PC-9 (cell line): ENCODE measurements around the gene DNAAF5. TPM values are rescaled to one million over a fixed set of nuclear protein-coding genes. Genes with fewer than 3 reads are reported as not detected.

Source experiments
- BruUV-seq: library from RNA; stranded (reverse); fragments of 400-500 nt; replicated peaks from 2 replicates; lab custom pipeline; 2021; lab: Mats Ljungman, UMichigan
- CTCF ChIA-PET: fragments of 300-600 bp; sonication (Branson Sonifier 250); formaldehyde crosslinking; loops from one replicate; lab custom pipeline; 2022; ENCODE audit warnings: antibody characterized with exemption; lab: Charles Lee
- POLR2A ChIA-PET: fragments of 300-600 bp; sonication (Branson Sonifier 250); formaldehyde crosslinking; loops from one replicate; lab custom pipeline; 2022; ENCODE audit warnings: antibody characterized with exemption; ENCODE audit not compliant: unreplicated experiment; lab: Charles Lee
- DNase-seq, 2 experiments: peaks; one replicate each; pipeline versions ENCODE4 v3.0.0 to v3.0.0-alpha.2; 2015 to 2022; ENCODE audit warnings: mixed read lengths in 1 of 2
- H2AFZ ChIP-seq: fragments of 200-600 bp; sonication (generic); 2 replicates; pipeline ENCODE4 v1.8.1; 2017; ENCODE audit warnings: antibody characterized with exemption
- H3F3A ChIP-seq: fragments of 200-600 bp; sonication (generic); 2 replicates; pipeline ENCODE4 v1.8.1; 2017; ENCODE audit warnings: antibody characterized with exemption, mild to moderate bottlenecking, low read depth; ENCODE audit not compliant: insufficient read depth
- H3K27ac ChIP-seq: fragments of 200-600 bp; sonication (generic); 2 replicates; pipeline ENCODE4 v1.6.1; 2016; ENCODE audit warnings: mixed run types
- H3K27me3 ChIP-seq: fragments of 200-600 bp; sonication (generic); 2 replicates; pipeline ENCODE4 v1.6.1; 2016; ENCODE audit warnings: low read depth, mixed run types; ENCODE audit not compliant: insufficient read depth
- H3K36me3 ChIP-seq: fragments of 200-600 bp; sonication (generic); 2 replicates; pipeline ENCODE4 v1.6.1; 2016; ENCODE audit warnings: low read depth, mixed run types
- H3K4me1 ChIP-seq: fragments of 200-600 bp; sonication (generic); replicated peaks from 2 replicates; pipeline ENCODE4 v1.6.1; 2016; ENCODE audit warnings: mixed run types; ENCODE audit not compliant: insufficient read depth
- H3K4me2 ChIP-seq: fragments of 200-600 bp; sonication (generic); 2 replicates; pipeline ENCODE4 v1.6.1; 2017; ENCODE audit warnings: mixed run types
- H3K4me3 ChIP-seq: fragments of 200-600 bp; sonication (generic); 2 replicates; pipeline ENCODE4 v1.6.1; 2016; ENCODE audit warnings: mixed run types
- H3K79me2 ChIP-seq: fragments of 200-600 bp; sonication (generic); 2 replicates; pipeline ENCODE4 v1.6.1; 2017; ENCODE audit warnings: low read depth, mixed run types
- H3K9me2 ChIP-seq: fragments of 200-600 bp; sonication (generic); 2 replicates; pipeline ENCODE4 v1.8.1; 2017; ENCODE audit warnings: mild to moderate bottlenecking; ENCODE audit not compliant: insufficient read depth
- H3K9me3 ChIP-seq: fragments of 200-600 bp; sonication (generic); 2 replicates; pipeline ENCODE4 v1.8.1; 2016; ENCODE audit warnings: low read depth; ENCODE audit not compliant: insufficient read depth
- H4K20me1 ChIP-seq: fragments of 200-600 bp; sonication (generic); 2 replicates; pipeline ENCODE4 v1.8.1; 2017; ENCODE audit not compliant: insufficient read depth
- EZH2 ChIP-seq: fragments of 200-600 bp; sonication (generic); IDR thresholded peaks from 2 replicates; pipeline ENCODE4 v1.8.0; 2017; ENCODE audit warnings: antibody characterized with exemption, low read depth
- intact Hi-C: fragments of 100-400 bp; cut with micrococcal nuclease; formaldehyde crosslinking; loops from one replicate; pipeline ENCODE4 v1.10.0; 2022; ENCODE audit not compliant: unreplicated experiment
- total RNA-seq: library from RNA; stranded (reverse); gene quantifications from 2 replicates; pipeline ENCODE4 v1.2.3, GENCODE V29; 2021
- TF ChIP-seq, protein P1 (sequence below): fragments of 200-600 bp; sonication (generic); conservative IDR thresholded peaks from 2 replicates; pipeline ENCODE4 v1.6.1; 2017; ENCODE audit warnings: mixed run types, antibody characterized with exemption, mild to moderate bottlenecking, moderate library complexity

DNAAF5 gene
- total RNA-seq, 1 experiment from 2014 or later = 63.2 TPM

DNA sequence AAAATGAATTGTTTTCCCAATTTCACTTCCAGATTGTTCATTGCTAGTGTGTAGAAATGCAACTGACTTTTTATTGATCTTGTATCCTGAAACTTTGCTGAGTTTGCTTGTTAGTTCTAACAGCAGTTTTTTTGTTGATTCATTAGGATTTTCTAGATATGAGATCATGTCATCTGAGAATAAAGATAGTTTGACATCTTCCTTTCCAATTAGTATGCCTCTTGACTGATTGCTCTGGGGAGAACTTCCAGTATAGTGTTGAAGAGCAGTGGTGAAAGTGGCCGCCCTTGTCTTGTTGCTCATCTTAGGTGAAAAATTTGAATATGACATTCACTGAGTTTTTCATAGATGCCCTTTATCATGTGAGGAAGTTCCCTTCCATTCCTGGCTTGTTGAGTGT is 93.8 kb downstream of the DNAAF5 start:
- no peak overlapping the region for H2AFZ ChIP-seq
- no TSS peak for BruUV-seq
- no peak overlapping the region for H3K27ac ChIP-seq
- CTCF ChIA-PET = interaction anchor here (0.6 kb wide), 2 partner anchors 11 to 21 kb away, joined by 3 to 7 read pairs; no protein-coding TSS in a partner anchor
- peaks cover 12% of the 10 kb centered on the region; the same call in 1 of the 2 replicates for H3F3A ChIP-seq
- no peaks in the 10 kb centered on the region; the same call in 1 of the 2 replicates for H3K36me3 ChIP-seq
- POLR2A ChIA-PET = no interaction called here
- peaks cover 8% of the 10 kb centered on the region for H3K4me1 ChIP-seq
- H3K4me2 ChIP-seq = no peak overlapping the region
- peaks cover 45% of the 10 kb centered on the region for H4K20me1 ChIP-seq
- intact Hi-C loops = no loop called here
- H3K79me2 ChIP-seq = peaks cover 86% of the 10 kb centered on the region
- H3K9me3 ChIP-seq = no peaks in the 10 kb centered on the region
- H3K27me3 ChIP-seq = no peaks in the 10 kb centered on the region
- no peaks in the 10 kb centered on the region for H3K9me2 ChIP-seq
- TF ChIP-seq, protein P1, sequence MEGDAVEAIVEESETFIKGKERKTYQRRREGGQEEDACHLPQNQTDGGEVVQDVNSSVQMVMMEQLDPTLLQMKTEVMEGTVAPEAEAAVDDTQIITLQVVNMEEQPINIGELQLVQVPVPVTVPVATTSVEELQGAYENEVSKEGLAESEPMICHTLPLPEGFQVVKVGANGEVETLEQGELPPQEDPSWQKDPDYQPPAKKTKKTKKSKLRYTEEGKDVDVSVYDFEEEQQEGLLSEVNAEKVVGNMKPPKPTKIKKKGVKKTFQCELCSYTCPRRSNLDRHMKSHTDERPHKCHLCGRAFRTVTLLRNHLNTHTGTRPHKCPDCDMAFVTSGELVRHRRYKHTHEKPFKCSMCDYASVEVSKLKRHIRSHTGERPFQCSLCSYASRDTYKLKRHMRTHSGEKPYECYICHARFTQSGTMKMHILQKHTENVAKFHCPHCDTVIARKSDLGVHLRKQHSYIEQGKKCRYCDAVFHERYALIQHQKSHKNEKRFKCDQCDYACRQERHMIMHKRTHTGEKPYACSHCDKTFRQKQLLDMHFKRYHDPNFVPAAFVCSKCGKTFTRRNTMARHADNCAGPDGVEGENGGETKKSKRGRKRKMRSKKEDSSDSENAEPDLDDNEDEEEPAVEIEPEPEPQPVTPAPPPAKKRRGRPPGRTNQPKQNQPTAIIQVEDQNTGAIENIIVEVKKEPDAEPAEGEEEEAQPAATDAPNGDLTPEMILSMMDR = no peak
- no peak for TF ChIP-seq EZH2
- no peak overlapping the region for H3K4me3 ChIP-seq
- DNase-seq = no peak

DNA sequence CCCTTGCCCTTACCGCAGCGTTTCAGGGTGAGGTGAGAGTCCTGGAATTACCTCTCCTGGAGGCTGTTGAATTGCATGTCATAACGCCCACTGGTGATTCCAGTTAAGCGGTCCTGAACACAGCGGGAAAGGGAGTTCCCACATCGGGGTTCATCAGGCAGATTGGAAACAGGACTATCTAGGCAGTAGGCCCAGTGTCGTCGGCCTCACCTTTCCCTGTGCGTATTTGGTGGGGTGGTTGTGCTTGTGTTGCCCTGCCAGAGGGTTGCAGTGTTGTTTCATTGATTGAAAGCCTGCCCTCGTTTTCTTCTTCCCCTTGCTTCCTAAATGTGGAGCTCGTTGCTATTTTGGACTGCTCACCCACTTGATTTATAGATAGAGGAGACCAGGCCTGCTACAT is 95.2 kb downstream of the DNAAF5 start:
- CTCF ChIA-PET = interaction anchor here (0.6 kb wide), 1 partner anchor 547 kb away, joined by 4 read pairs; no protein-coding TSS in a partner anchor

DNA sequence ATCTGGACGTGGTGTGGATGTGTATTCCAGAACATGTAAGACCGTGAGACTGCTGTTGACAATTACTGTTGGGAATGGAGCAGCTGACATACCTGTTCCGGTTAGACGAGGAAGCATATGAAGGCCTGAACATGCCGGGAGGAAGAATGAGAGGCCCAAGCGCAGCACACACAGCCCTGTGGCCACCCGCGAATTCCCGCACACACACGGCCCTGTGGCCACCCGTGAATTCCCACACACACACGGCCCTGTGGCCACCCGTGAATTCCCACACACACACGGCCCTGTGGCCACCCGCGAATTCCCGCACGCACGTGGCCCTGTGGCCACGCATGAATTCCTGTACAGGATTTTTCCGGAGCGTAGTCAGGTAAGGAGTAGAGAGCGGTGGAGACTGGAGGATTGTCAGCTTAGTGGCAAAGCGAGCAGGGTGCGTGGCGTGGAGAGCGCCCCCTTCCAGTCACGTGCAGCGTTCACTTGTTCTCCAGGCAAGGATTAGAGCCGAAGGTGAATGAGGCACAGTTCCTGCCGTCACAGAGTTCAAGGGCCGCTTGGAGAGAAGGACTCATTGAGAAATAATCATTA is 96.3 kb downstream of the DNAAF5 start:
- Histone ChIP-seq H3K9me2 (no peaks in the 10 kb centered on the region), H2AFZ (no peak overlapping the region), H3K9me3 (no peaks in the 10 kb centered on the region), H3K27me3 (no peaks in the 10 kb centered on the region), H3K79me2 (peaks cover 100% of the 10 kb centered on the region), H3K4me1 (peaks cover 5% of the 10 kb centered on the region), H3K4me2 (no peak overlapping the region), H3K4me3 (no peak overlapping the region), H3F3A (peaks cover 11% of the 10 kb centered on the region; the same call in 1 of the 2 replicates), H3K27ac (no peak overlapping the region), H4K20me1 (peaks cover 44% of the 10 kb centered on the region), H3K36me3 (no peaks in the 10 kb centered on the region; the same call in 1 of the 2 replicates)
- POLR2A ChIA-PET = no interaction called here
- no TSS peak for BruUV-seq
- intact Hi-C loops = no loop called here
- TF ChIP-seq, protein P1 = no peak; the same call in 1 of the 2 replicates
- CTCF ChIA-PET = no interaction called here
- DNase-seq = no peak

More for the DNA sequence above, 95.2 kb downstream of the DNAAF5 start:
- Histone ChIP-seq H3K79me2 (peaks cover 99% of the 10 kb centered on the region), H3K36me3 (no peaks in the 10 kb centered on the region; the same call in 1 of the 2 replicates), H3K4me2 (no peak overlapping the region), H3F3A (peaks cover 11% of the 10 kb centered on the region; the same call in 1 of the 2 replicates), H4K20me1 (peaks cover 45% of the 10 kb centered on the region), H3K9me2 (no peaks in the 10 kb centered on the region), H3K4me3 (no peak overlapping the region), H3K27ac (no peak overlapping the region), H2AFZ (no peak overlapping the region), H3K27me3 (no peaks in the 10 kb centered on the region), H3K9me3 (no peaks in the 10 kb centered on the region), H3K4me1 (peaks cover 8% of the 10 kb centered on the region)
- no peak for DNase-seq
- intact Hi-C loops = no loop called here
- no peak for TF ChIP-seq EZH2
- TF ChIP-seq, protein P1 = no peak
- no TSS peak for BruUV-seq
- POLR2A ChIA-PET = no interaction called here
